H9 (cell line): Measurements from ENCODE around the gene CLASP2. TPM values are rescaled to one million over a fixed set of nuclear protein-coding genes. Genes with fewer than 3 reads are reported as not detected.

Experiments
- DNase-seq: peaks from one replicate; pipeline ENCODE4 v3.0.0-alpha.2; 2017
- H2AFZ ChIP-seq: one replicate; pipeline ENCODE4 v1.6.1; 2013; ENCODE audit warnings: mild to moderate bottlenecking, low read length, control low read depth, moderate library complexity
- H2AK5ac ChIP-seq: 2 replicates; pipeline ENCODE4 v1.6.1; 2013; ENCODE audit warnings: low read length, control low read depth, mixed read lengths; ENCODE audit not compliant: insufficient read length
- H2BK120ac ChIP-seq: one replicate; pipeline ENCODE4 v1.6.1; 2013; ENCODE audit warnings: low read depth, mild to moderate bottlenecking, low read length, control low read depth, inconsistent platforms; ENCODE audit not compliant: poor library complexity, severe bottlenecking
- H2BK12ac ChIP-seq: 2 replicates; pipeline ENCODE4 v1.6.1; 2013; ENCODE audit warnings: low read length, control low read depth, mixed read lengths, low read depth; ENCODE audit not compliant: insufficient read length
- H2BK15ac ChIP-seq: 2 replicates; pipeline ENCODE4 v1.6.1; 2013; ENCODE audit warnings: low read depth, low read length, control low read depth
- H2BK20ac ChIP-seq: one replicate; pipeline ENCODE4 v1.6.1; 2013; ENCODE audit warnings: low read depth, mild to moderate bottlenecking, low read length, control low read depth, inconsistent platforms; ENCODE audit not compliant: poor library complexity, severe bottlenecking
- H2BK5ac ChIP-seq: 2 replicates; pipeline ENCODE4 v1.6.1; 2013; ENCODE audit warnings: low read length, control low read depth, mixed read lengths; ENCODE audit not compliant: insufficient read length
- H3K14ac ChIP-seq: 2 replicates; pipeline ENCODE4 v1.6.1; 2013; ENCODE audit warnings: low read length, control low read depth; ENCODE audit not compliant: insufficient read depth
- H3K18ac ChIP-seq: 2 replicates; pipeline ENCODE4 v1.6.1; 2013; ENCODE audit warnings: low read depth, mild to moderate bottlenecking, mixed read lengths, low read length, control low read depth; ENCODE audit not compliant: insufficient read length
- H3K23ac ChIP-seq: 2 replicates; pipeline ENCODE4 v1.6.1; 2013; ENCODE audit warnings: low read length, control low read depth, mixed read lengths, low read depth; ENCODE audit not compliant: insufficient read length
- H3K23me2 ChIP-seq: 2 replicates; pipeline ENCODE4 v1.6.1; 2013; ENCODE audit warnings: low read depth, mild to moderate bottlenecking, mixed read lengths, low read length, control low read depth; ENCODE audit not compliant: insufficient read length, poor library complexity, severe bottlenecking
- H3K27ac ChIP-seq: 2 replicates; pipeline ENCODE4 v1.5.1; 2013; ENCODE audit warnings: low read length, control low read depth, mixed read lengths, low read depth; ENCODE audit not compliant: insufficient read length
- H3K27me3 ChIP-seq: 2 replicates; pipeline ENCODE4 v1.6.1; 2013; ENCODE audit warnings: low read length, control low read depth, inconsistent platforms; ENCODE audit not compliant: insufficient read depth
- H3K4ac ChIP-seq: 2 replicates; pipeline ENCODE4 v1.6.1; 2013; ENCODE audit warnings: low read depth, mild to moderate bottlenecking, control low read depth, inconsistent platforms, low read length, moderate library complexity
- H3K4me1 ChIP-seq: 2 replicates; pipeline ENCODE4 v1.6.1; 2013; ENCODE audit warnings: low read length, control low read depth, inconsistent platforms; ENCODE audit not compliant: insufficient read depth
- H3K4me2 ChIP-seq: 2 replicates; pipeline ENCODE4 v1.6.1; 2013; ENCODE audit warnings: low read length, control low read depth, mixed read lengths; ENCODE audit not compliant: insufficient read length, insufficient read depth
- H3K56ac ChIP-seq: 2 replicates; pipeline ENCODE4 v1.6.1; 2013; ENCODE audit warnings: low read depth, mild to moderate bottlenecking, mixed read lengths, low read length, control low read depth; ENCODE audit not compliant: insufficient read length
- H3K79me1 ChIP-seq: 2 replicates; pipeline ENCODE4 v1.6.1; 2013; ENCODE audit warnings: low read depth, mild to moderate bottlenecking, moderate library complexity, low read length, control low read depth, inconsistent platforms; ENCODE audit not compliant: insufficient read depth, poor library complexity, severe bottlenecking
- H3K79me2 ChIP-seq: 2 replicates; pipeline ENCODE4 v1.6.1; 2013; ENCODE audit warnings: low read length, control low read depth, inconsistent platforms; ENCODE audit not compliant: insufficient read depth
- H3K9ac ChIP-seq: 2 replicates; pipeline ENCODE4 v1.6.1; 2013; ENCODE audit warnings: low read length, control low read depth, mixed read lengths; ENCODE audit not compliant: insufficient read length; ENCODE audit errors: extremely low read depth
- H3K9me3 ChIP-seq: one replicate; pipeline ENCODE4 v1.6.1; 2013; ENCODE audit warnings: low read depth, low read length, inconsistent platforms; ENCODE audit not compliant: control insufficient read depth
- H3T11ph ChIP-seq: one replicate; pipeline ENCODE4 v1.6.1; 2013; ENCODE audit warnings: mild to moderate bottlenecking, low read length, control low read depth, inconsistent platforms
- H4K20me1 ChIP-seq: one replicate; pipeline ENCODE4 v1.6.1; 2013; ENCODE audit not compliant: control insufficient read depth, insufficient read length, insufficient read depth
- H4K5ac ChIP-seq: 2 replicates; pipeline ENCODE4 v1.6.1; 2013; ENCODE audit warnings: low read depth, mild to moderate bottlenecking, mixed read lengths, low read length, control low read depth; ENCODE audit not compliant: insufficient read length
- H4K8ac ChIP-seq: replicated peaks from 2 replicates; pipeline ENCODE4 v1.6.1; 2013; ENCODE audit warnings: low read length, control low read depth, mixed read lengths, low read depth; ENCODE audit not compliant: insufficient read length
- H4K91ac ChIP-seq: 2 replicates; pipeline ENCODE4 v1.6.1; 2013; ENCODE audit warnings: low read depth, mild to moderate bottlenecking, moderate library complexity, mixed read lengths, low read length, control low read depth; ENCODE audit not compliant: insufficient read length
- H3K27ac Mint-ChIP-seq, 3 experiments: 2 replicates in 2 of 3; 3 replicates in 1 of 3; pipeline ENCODE4 v1.8.0; 2020 to 2021; ENCODE audit warnings: mixed read lengths in 3 of 3, mild to moderate bottlenecking in 1 of 3, moderate library complexity in 1 of 3
- H3K27me3 Mint-ChIP-seq: 2 replicates; pipeline ENCODE4 v1.8.0; 2021; ENCODE audit warnings: low read depth, mild to moderate bottlenecking, moderate library complexity, mixed read lengths
- H3K36me3 Mint-ChIP-seq, 3 experiments: 2 replicates in 2 of 3; 3 replicates in 1 of 3; pipeline ENCODE4 v1.8.0; 2020 to 2021; ENCODE audit warnings: low read depth in 3 of 3, mixed read lengths in 3 of 3; ENCODE audit not compliant: insufficient read depth in 1 of 3
- H3K4me1 Mint-ChIP-seq, 2 experiments: 2 replicates each; pipeline ENCODE4 v1.8.0; 2020; ENCODE audit warnings: mixed read lengths in 2 of 2
- H3K4me3 Mint-ChIP-seq, 2 experiments: 2 replicates in 1 of 2; 3 replicates in 1 of 2; pipeline ENCODE4 v1.8.0; 2020 to 2021; ENCODE audit warnings: mild to moderate bottlenecking in 2 of 2, mixed read lengths in 2 of 2, moderate library complexity in 1 of 2
- H3K9me3 Mint-ChIP-seq, 2 experiments: 2 replicates in 1 of 2; 3 replicates in 1 of 2; pipeline ENCODE4 v1.8.0; 2020; ENCODE audit warnings: mild to moderate bottlenecking in 2 of 2, mixed read lengths in 2 of 2, moderate library complexity in 1 of 2
- CTCF ChIP-seq: fragments of 200-600 bp; sonication (generic); conservative IDR thresholded peaks from 3 replicates; pipeline ENCODE4 v1.8.0; 2021; ENCODE audit warnings: antibody characterized with exemption, mild to moderate bottlenecking
- total RNA-seq: library from RNA; stranded (reverse); gene quantifications from 2 replicates; pipeline ENCODE4 v1.2.1, GENCODE V29; 2021

Gene CLASP2
- total RNA-seq, 1 experiment from 2014 or later: 60.5 TPM

- no peak for DNase-seq
- Mint-ChIP-seq H3K27me3 (no peaks in the 10 kb centered on the region), H3K4me1 (peaks cover 21 to 24% of the 10 kb centered on the region in 2 experiments), H3K27ac (no peak overlapping the region), H3K9me3 (no peaks in the 10 kb centered on the region), H3K4me3 (no peak overlapping the region), H3K36me3 (peaks cover 2 to 8% (median 3%) of the 10 kb centered on the region in 3 experiments)
- H3K23ac ChIP-seq: no peak overlapping the region
- no peak overlapping the region for H3K9ac ChIP-seq
- TF ChIP-seq CTCF: no peak
- no peak overlapping the region for H2BK15ac ChIP-seq
- no peaks in the 10 kb centered on the region for H3K79me2 ChIP-seq
- no peak overlapping the region for H2BK12ac ChIP-seq
- no peak overlapping the region for H3K56ac ChIP-seq
- H3K18ac ChIP-seq: no peak overlapping the region
- H4K5ac ChIP-seq: no peak overlapping the region
- no peak overlapping the region for H4K91ac ChIP-seq
- H2BK120ac ChIP-seq: no peak overlapping the region
- no peak overlapping the region for H4K8ac ChIP-seq
- H4K20me1 ChIP-seq: no peaks in the 10 kb centered on the region
- H2AFZ ChIP-seq: no peak overlapping the region
- H2BK5ac ChIP-seq: no peak overlapping the region
- no peak overlapping the region for H3K4ac ChIP-seq
- H3K27me3 ChIP-seq: no peaks in the 10 kb centered on the region
- no peak overlapping the region for H2BK20ac ChIP-seq
- H3K9me3 ChIP-seq: no peaks in the 10 kb centered on the region
- no peak overlapping the region for H3K14ac ChIP-seq
- H3K4me1 ChIP-seq: peaks cover 3% of the 10 kb centered on the region; the same call in 1 of the 2 replicates
- no peak overlapping the region for H2AK5ac ChIP-seq
- peaks cover 6% of the 10 kb centered on the region for H3K23me2 ChIP-seq
- H3T11ph ChIP-seq: no peak overlapping the region
- H3K27ac ChIP-seq: no peak overlapping the region
- no peak overlapping the region for H3K4me2 ChIP-seq
- H3K79me1 ChIP-seq: no peaks in the 10 kb centered on the region
Observed at GRCh38 chr3:33663042-33663441, 55.0 kb downstream of the CLASP2 start.
